H1 (cell line): ENCODE measurements around the gene COL6A5. TPM values are rescaled to one million over a fixed set of nuclear protein-coding genes. Genes with fewer than 3 reads are reported as not detected.
A peak's percentile ranks its signal among the peaks of the same experiment; 100 is the strongest.

Experiments used
- CTCF ChIA-PET: fragments of 300-600 bp; sonication (Branson Sonifier 250); formaldehyde crosslinking; loops from one replicate; lab custom pipeline; 2021; ENCODE audit not compliant: partially characterized antibody; lab: Charles Lee
- POLR2A ChIA-PET: fragments of 300-600 bp; sonication (Branson Sonifier 250); formaldehyde crosslinking; loops from one replicate; lab custom pipeline; 2021; ENCODE audit warnings: inconsistent platforms; ENCODE audit not compliant: partially characterized antibody; lab: Charles Lee
- DNase-seq, 2 experiments: peaks; one replicate each; pipeline versions ENCODE4 v3.0.0 to v3.0.0-alpha.2; 2010 to 2022; ENCODE audit warnings: low spot score in 2 of 2, low read depth in 1 of 2, mixed read lengths in 1 of 2
- FAIRE-seq: peaks from 2 replicates; lab custom pipeline; 2011; peaks lifted over from hg19 to GRCh38; lab: Jason Lieb, UNC
- H2AFZ ChIP-seq: 2 replicates; pipeline ENCODE4 v1.8.1; 2012; ENCODE audit warnings: low read length, inconsistent platforms
- H2AK5ac ChIP-seq: 2 replicates; pipeline ENCODE4 v1.6.1; 2013; ENCODE audit warnings: low read depth, low read length
- H2BK120ac ChIP-seq: replicated peaks from 2 replicates; pipeline ENCODE3; 2013; ENCODE audit warnings: low read depth, low read length, inconsistent platforms
- H2BK12ac ChIP-seq: 2 replicates; pipeline ENCODE4 v1.6.1; 2013; ENCODE audit warnings: low read depth, low read length
- H2BK15ac ChIP-seq: 2 replicates; pipeline ENCODE4 v1.6.1; 2013; ENCODE audit warnings: low read length
- H2BK20ac ChIP-seq: 2 replicates; pipeline ENCODE4 v1.6.1; 2013; ENCODE audit warnings: low read length
- H2BK5ac ChIP-seq: 2 replicates; pipeline ENCODE4 v1.6.1; 2013; ENCODE audit warnings: low read depth, low read length
- H3K14ac ChIP-seq: 2 replicates; pipeline ENCODE4 v1.6.1; 2013; ENCODE audit warnings: inconsistent platforms; ENCODE audit not compliant: insufficient read length
- H3K18ac ChIP-seq: 2 replicates; pipeline ENCODE4 v1.6.1; 2013; ENCODE audit warnings: low read length; ENCODE audit errors: extremely low read depth
- H3K23ac ChIP-seq: 2 replicates; pipeline ENCODE4 v1.6.1; 2013; ENCODE audit warnings: inconsistent platforms; ENCODE audit not compliant: insufficient read length
- H3K23me2 ChIP-seq: 2 replicates; pipeline ENCODE4 v1.6.1; 2013; ENCODE audit warnings: low read depth, low read length
- H3K27ac ChIP-seq: 2 replicates; pipeline ENCODE4 v1.6.1; 2011; ENCODE audit warnings: low read depth, low read length, inconsistent platforms
- H3K27me3 ChIP-seq, 4 experiments: replicated peaks in 1 of 4; 1 replicate in 1 of 4; 2 replicates in 3 of 4; pipeline versions ENCODE4 v1.6.1 to v1.8.1; 2011 to 2013; ENCODE audit warnings: low read length in 3 of 4, mild to moderate bottlenecking in 3 of 4, inconsistent platforms in 2 of 4, mixed read lengths in 2 of 4, moderate library complexity in 1 of 4; ENCODE audit not compliant: control insufficient read depth in 3 of 4, insufficient read depth in 3 of 4; ENCODE audit errors: extremely low read depth in 1 of 4
- H3K36me3 ChIP-seq, 4 experiments: 2 replicates each; pipeline versions ENCODE4 v1.6.1 to v1.8.1; 2011 to 2013; ENCODE audit warnings: mild to moderate bottlenecking in 4 of 4, low read length in 3 of 4, moderate library complexity in 2 of 4, control low read depth in 1 of 4, inconsistent platforms in 1 of 4; ENCODE audit not compliant: insufficient read depth in 4 of 4, control insufficient read depth in 2 of 4
- H3K4ac ChIP-seq: replicated peaks from 2 replicates; pipeline ENCODE3; 2013; ENCODE audit warnings: low read length, low read depth, mixed read lengths, inconsistent platforms; ENCODE audit not compliant: insufficient read length
- H3K4me1 ChIP-seq, 4 experiments: replicated peaks in 1 of 4; 1 replicate in 1 of 4; 2 replicates in 3 of 4; pipeline versions ENCODE4 v1.6.1 to v1.8.1; 2011 to 2013; ENCODE audit warnings: low read length in 3 of 4, inconsistent platforms in 2 of 4, mixed read lengths in 1 of 4; ENCODE audit not compliant: insufficient read depth in 4 of 4, control insufficient read depth in 3 of 4
- H3K4me2 ChIP-seq, 2 experiments: 2 replicates each; pipeline versions ENCODE4 v1.6.1 to v1.8.1; 2011 to 2013; ENCODE audit warnings: low read depth in 2 of 2, low read length in 2 of 2, control low read depth in 1 of 2, inconsistent platforms in 1 of 2, mild to moderate bottlenecking in 1 of 2; ENCODE audit not compliant: insufficient read depth in 1 of 2
- H3K4me3 ChIP-seq, 4 experiments: fragments of 200-600, 300-600 bp in 1 of 4; sonication (generic), shearing (Covaris generic), sonication (Bioruptor Twin) in 1 of 4; 2 replicates each; pipeline versions ENCODE4 v1.5.1 to v1.8.1; 2011 to 2016; ENCODE audit warnings: low read length in 4 of 4, low read depth in 3 of 4, control low read depth in 2 of 4, inconsistent platforms in 2 of 4, mild to moderate bottlenecking in 2 of 4, mixed read lengths in 1 of 4, moderate library complexity in 1 of 4; ENCODE audit not compliant: insufficient read depth in 2 of 4; ENCODE audit errors: extremely low read depth in 1 of 4
- H3K56ac ChIP-seq: replicated peaks from 2 replicates; pipeline ENCODE3; 2013; ENCODE audit warnings: low read depth, mild to moderate bottlenecking, mixed read lengths, low read length, inconsistent platforms; ENCODE audit not compliant: insufficient read length
- H3K79me1 ChIP-seq: 2 replicates; pipeline ENCODE4 v1.6.1; 2013; ENCODE audit warnings: low read depth, low read length, control low read depth
- H3K79me2 ChIP-seq, 2 experiments: 2 replicates each; pipeline versions ENCODE4 v1.6.1 to v1.8.1; 2012 to 2013; ENCODE audit warnings: low read length in 2 of 2, mild to moderate bottlenecking in 2 of 2, inconsistent platforms in 1 of 2; ENCODE audit not compliant: insufficient read depth in 2 of 2, control insufficient read depth in 1 of 2
- H3K9ac ChIP-seq, 4 experiments: replicated peaks in 1 of 4; 1 replicate in 1 of 4; 2 replicates in 3 of 4; pipeline versions ENCODE4 v1.6.1 to v1.8.1; 2011 to 2013; ENCODE audit warnings: low read depth in 3 of 4, low read length in 3 of 4, control low read depth in 2 of 4, mild to moderate bottlenecking in 2 of 4, moderate library complexity in 2 of 4, inconsistent platforms in 1 of 4; ENCODE audit errors: extremely low read depth in 1 of 4
- H3K9me3 ChIP-seq, 2 experiments: 2 replicates each; pipeline versions ENCODE4 v1.6.1 to v1.8.1; 2012 to 2013; ENCODE audit warnings: mild to moderate bottlenecking in 2 of 2, moderate library complexity in 2 of 2, control low read depth in 1 of 2, inconsistent platforms in 1 of 2, low read depth in 1 of 2, low read length in 1 of 2, mixed read lengths in 1 of 2; ENCODE audit not compliant: insufficient read depth in 2 of 2
- H4K20me1 ChIP-seq, 2 experiments: replicated peaks in 1 of 2; 2 replicates each; pipeline versions ENCODE3 to v1.8.1; 2011 to 2013; ENCODE audit warnings: inconsistent platforms in 2 of 2, low read length in 2 of 2, mild to moderate bottlenecking in 1 of 2; ENCODE audit not compliant: insufficient read depth in 2 of 2, control insufficient read depth in 1 of 2
- H4K5ac ChIP-seq: 2 replicates; pipeline ENCODE4 v1.6.1; 2013; ENCODE audit warnings: low read length, low read depth, mixed read lengths, inconsistent platforms; ENCODE audit not compliant: insufficient read length
- H4K8ac ChIP-seq: 2 replicates; pipeline ENCODE4 v1.8.0; 2013; ENCODE audit warnings: mild to moderate bottlenecking, moderate library complexity, low read length, inconsistent platforms; ENCODE audit not compliant: insufficient read depth; ENCODE audit errors: extremely low read depth
- H4K91ac ChIP-seq: replicated peaks from 2 replicates; pipeline ENCODE3; 2013; ENCODE audit warnings: low read length, mixed read lengths, inconsistent platforms; ENCODE audit not compliant: insufficient read length
- BACH1 ChIP-seq: IDR thresholded peaks from 2 replicates; pipeline ENCODE4 v1.6.1; 2012; ENCODE audit warnings: low read length, improper control_type of control experiment
- CHD2 ChIP-seq: IDR thresholded peaks from 2 replicates; pipeline ENCODE4 v1.6.1; 2012; ENCODE audit warnings: low read length, improper control_type of control experiment
- CTBP2 ChIP-seq: IDR thresholded peaks from 2 replicates; pipeline ENCODE4 v1.7.0; 2011; ENCODE audit warnings: borderline replicate concordance, mild to moderate bottlenecking, moderate library complexity, mixed read lengths, low read length; ENCODE audit not compliant: insufficient read depth, insufficient read length
- EP300 ChIP-seq, 2 experiments: IDR thresholded peaks; 1 replicate in 1 of 2; 2 replicates in 1 of 2; pipeline ENCODE4 v1.6.1; 2011 to 2012; ENCODE audit warnings: low read depth in 2 of 2, low read length in 2 of 2, mild to moderate bottlenecking in 2 of 2, borderline replicate concordance in 1 of 2, inconsistent platforms in 1 of 2, moderate library complexity in 1 of 2
- HDAC2 ChIP-seq, 2 experiments: fragments of 300-600 bp in 1 of 2; sonication (generic) in 1 of 2; IDR thresholded peaks; 2 replicates each; pipeline ENCODE4 v1.6.1; 2011 to 2012; ENCODE audit warnings: low read depth in 2 of 2, low read length in 2 of 2, mild to moderate bottlenecking in 2 of 2, moderate library complexity in 2 of 2, borderline replicate concordance in 1 of 2, inconsistent platforms in 1 of 2
- HDAC6 ChIP-seq: IDR thresholded peaks from one replicate; pipeline ENCODE4 v1.7.1; 2012; ENCODE audit warnings: low read depth, mild to moderate bottlenecking, inconsistent platforms, low read length, moderate library complexity
- SIN3A ChIP-seq, 2 experiments: IDR thresholded peaks in 1 of 2; conservative IDR thresholded peaks in 1 of 2; 2 replicates each; pipeline ENCODE4 v1.6.1; 2011 to 2012; ENCODE audit warnings: low read length in 2 of 2, improper control_type of control experiment in 1 of 2, low read depth in 1 of 2, mild to moderate bottlenecking in 1 of 2
- SP1 ChIP-seq: IDR thresholded peaks from 2 replicates; pipeline ENCODE4 v1.6.1; 2011; ENCODE audit warnings: low read depth, low read length
- TBP ChIP-seq: IDR thresholded peaks from 2 replicates; pipeline ENCODE4 v1.6.1; 2011; ENCODE audit warnings: low read depth, low read length, improper control_type of control experiment
- WGBS, 2 experiments: shearing (Covaris generic) in 1 of 2; methylation state at CpG; one replicate each; pipeline versions ENCODE4 v1.1.6 to v1.1.7; 2013 to 2015; ENCODE audit warnings: low lambda C conversion rate in 2 of 2, mixed read lengths in 2 of 2, inconsistent platforms in 1 of 2, low coverage in 1 of 2, missing lambda C conversion rate in 1 of 2; ENCODE audit not compliant: insufficient replicate concordance in 2 of 2, insufficient coverage in 1 of 2, insufficient read length in 1 of 2; ENCODE audit errors: extremely low coverage in 1 of 2, missing lambda C conversion rate in 1 of 2; 5-methylcytosine and 5-hydroxymethylcytosine counted together
- polyA plus RNA-seq, 7 experiments: library from polyadenylated mRNA; depleted of rRNA in 3 of 7; stranded (reverse) in 5 of 7; unstranded in 2 of 7; fragments of >200 nt in 5 of 7; fragments of 200-250 nt in 2 of 7; gene quantifications; 1 replicate in 5 of 7; 2 replicates in 1 of 7; 4 replicates in 1 of 7; pipeline versions ENCODE4 v1.2.1 to v1.2.3, GENCODE V29; 2011 to 2013; ENCODE audit warnings: missing spikeins in 2 of 7, mixed read lengths in 2 of 7
- total RNA-seq: library from RNA; stranded (reverse); fragmentation: NEBNext Ultra II Directional; extraction: Animal tissue kit (Norgen Biotek cat#: 25700); gene quantifications from 2 replicates; pipeline ENCODE4 v1.2.1, GENCODE V29; 2021
- TF ChIP-seq, protein P1 (sequence below): IDR thresholded peaks from 2 replicates; pipeline ENCODE4 v1.6.1; 2011; ENCODE audit warnings: low read depth, mild to moderate bottlenecking, low read length; ENCODE audit not compliant: insufficient read depth

Gene COL6A5
- total and polyA plus RNA-seq, 2 of the 8 experiments (the other 6 are each of a cell fraction or from before 2014, with no cell fraction given): 0.05 to 0.06 TPM

DNA sequence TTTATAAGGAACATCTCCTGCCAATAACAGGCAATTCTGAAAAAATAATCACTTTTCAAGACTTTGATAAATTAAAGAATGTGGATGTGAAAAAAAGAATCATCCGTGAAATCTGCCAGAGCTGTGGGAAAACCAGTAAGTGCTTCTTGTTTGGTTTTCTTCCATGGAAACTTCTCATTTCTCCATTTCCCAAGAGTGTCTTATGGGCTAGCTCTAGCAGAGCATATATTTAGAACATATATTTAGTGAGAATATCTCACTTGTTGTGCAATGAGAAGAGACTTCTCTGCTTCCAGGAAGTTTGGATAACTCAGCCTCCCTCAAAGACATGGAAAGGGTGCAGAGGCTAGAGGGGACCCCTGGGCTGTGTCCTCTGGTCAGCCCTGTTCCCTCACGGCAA, 49.9 kb downstream of the COL6A5 start:
- Histone ChIP-seq H3K27ac (no peak overlapping the region), H3K4ac (no peak overlapping the region), H3K23me2 (no peaks in the 10 kb centered on the region), H3K27me3 (no peaks in the 10 kb centered on the region), H2BK20ac (no peak overlapping the region), H3K23ac (no peak overlapping the region), H3K4me1 (peaks cover 0 to 3% (median 2%) of the 10 kb centered on the region in 4 experiments; a peak in 2 of 7 replicates), H2BK15ac (no peak overlapping the region), H3K36me3 (no peaks in the 10 kb centered on the region), H4K8ac (no peak overlapping the region), H2AFZ (0 out of 2 replicates have a peak overlapping the region, but pooled peaks have one; percentile 52), H3K4me3 (no peak overlapping the region), H3K9ac (no peak overlapping the region), H4K91ac (no peak overlapping the region), H3K79me2 (no peaks in the 10 kb centered on the region), H3K56ac (no peak overlapping the region), H3K9me3 (no peaks in the 10 kb centered on the region), H2BK12ac (no peak overlapping the region), H2BK5ac (no peak overlapping the region), H3K18ac (no peak overlapping the region), H4K20me1 (no peaks in the 10 kb centered on the region), H3K79me1 (no peaks in the 10 kb centered on the region), H4K5ac (no peak overlapping the region), H2AK5ac (no peak overlapping the region), H2BK120ac (no peak overlapping the region), H3K14ac (no peak overlapping the region), H3K4me2 (no peak overlapping the region)
- ChIA-PET CTCF (interaction anchor here (2.3 kb wide), 1 partner anchor 119 kb away, joined by 9 read pairs; no protein-coding TSS in a partner anchor), POLR2A (no interaction called here)
- 75% methylated on average over 2 of the region's 2 CpGs; no CpG with 5 or more reads in 1 of the 2 experiments for WGBS, 2 experiments
- DNase-seq (no peak), FAIRE-seq (no peak)
- no peak for TF ChIP-seq EP300 (IDR thresholded peaks at IDR 0.05; ENCODE audit: borderline replicate concordance in 1 of 2, low read depth in 2 of 2, low read length in 2 of 2)
- no peak for TF ChIP-seq SIN3A (conservative IDR thresholded peaks at IDR 0.05 in 1 of 2, IDR thresholded peaks at IDR 0.05 in 1 of 2; ENCODE audit: low read depth in 1 of 2, low read length in 2 of 2)
- TF ChIP-seq SP1: no peak
- TF ChIP-seq CTBP2: no peak
- no peak for TF ChIP-seq BACH1
- no peak for TF ChIP-seq TBP
- TF ChIP-seq HDAC2 (IDR thresholded peaks at IDR 0.05; ENCODE audit: borderline replicate concordance in 1 of 2, low read depth in 2 of 2, low read length in 2 of 2): no peak
- TF ChIP-seq, protein P1, sequence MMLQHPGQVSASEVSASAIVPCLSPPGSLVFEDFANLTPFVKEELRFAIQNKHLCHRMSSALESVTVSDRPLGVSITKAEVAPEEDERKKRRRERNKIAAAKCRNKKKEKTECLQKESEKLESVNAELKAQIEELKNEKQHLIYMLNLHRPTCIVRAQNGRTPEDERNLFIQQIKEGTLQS: no peak
- no peak for TF ChIP-seq HDAC6
- no peak for TF ChIP-seq CHD2
